ENCODE data around the gene MAP7D2.

DNA sequence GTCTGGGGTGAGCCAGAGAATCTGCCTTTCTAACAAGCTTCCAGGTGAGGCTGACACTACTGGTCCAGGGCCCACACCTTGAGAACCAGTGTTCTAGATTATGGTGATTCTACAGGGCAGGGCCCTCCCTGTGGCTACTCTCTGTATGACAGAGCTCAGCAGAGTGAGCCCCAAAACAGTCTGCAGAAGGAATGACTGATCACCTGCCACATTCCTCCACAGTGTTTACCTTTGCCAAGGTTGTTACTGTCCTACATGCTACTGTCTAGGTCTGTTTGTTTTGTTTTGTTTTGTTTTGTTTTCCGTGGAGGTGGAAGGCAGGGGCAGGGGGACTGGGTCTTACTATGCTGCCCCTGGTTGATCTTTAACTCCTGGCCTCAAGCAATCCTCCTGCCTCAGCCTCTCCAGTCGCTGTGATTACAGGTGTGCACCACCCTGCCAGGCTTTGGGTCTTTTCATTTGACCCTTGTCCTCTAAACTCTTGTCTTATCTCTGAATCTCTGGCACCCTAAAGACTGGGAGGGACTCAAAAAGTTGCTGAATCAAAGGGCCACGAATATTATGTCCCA lies 45.1 kb downstream of the MAP7D2 start:
- TF ChIP-seq, protein P1, sequence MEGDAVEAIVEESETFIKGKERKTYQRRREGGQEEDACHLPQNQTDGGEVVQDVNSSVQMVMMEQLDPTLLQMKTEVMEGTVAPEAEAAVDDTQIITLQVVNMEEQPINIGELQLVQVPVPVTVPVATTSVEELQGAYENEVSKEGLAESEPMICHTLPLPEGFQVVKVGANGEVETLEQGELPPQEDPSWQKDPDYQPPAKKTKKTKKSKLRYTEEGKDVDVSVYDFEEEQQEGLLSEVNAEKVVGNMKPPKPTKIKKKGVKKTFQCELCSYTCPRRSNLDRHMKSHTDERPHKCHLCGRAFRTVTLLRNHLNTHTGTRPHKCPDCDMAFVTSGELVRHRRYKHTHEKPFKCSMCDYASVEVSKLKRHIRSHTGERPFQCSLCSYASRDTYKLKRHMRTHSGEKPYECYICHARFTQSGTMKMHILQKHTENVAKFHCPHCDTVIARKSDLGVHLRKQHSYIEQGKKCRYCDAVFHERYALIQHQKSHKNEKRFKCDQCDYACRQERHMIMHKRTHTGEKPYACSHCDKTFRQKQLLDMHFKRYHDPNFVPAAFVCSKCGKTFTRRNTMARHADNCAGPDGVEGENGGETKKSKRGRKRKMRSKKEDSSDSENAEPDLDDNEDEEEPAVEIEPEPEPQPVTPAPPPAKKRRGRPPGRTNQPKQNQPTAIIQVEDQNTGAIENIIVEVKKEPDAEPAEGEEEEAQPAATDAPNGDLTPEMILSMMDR (conservative IDR thresholded peaks at IDR 0.05; ENCODE audit: low read depth, low read length) = no peak
- TF ChIP-seq EZH2phosphoT487 (IDR thresholded peaks at IDR 0.05; ENCODE audit: borderline replicate concordance, low read length) = no peak
